Left renal pelvis (tissue), 4 donors: ENCODE measurements around the gene HMSD. TPM values are rescaled to one million over a fixed set of nuclear protein-coding genes. Genes with fewer than 3 reads are reported as not detected.

Source experiments
- DNase-seq, 4 donors: peaks; one replicate each; pipeline ENCODE4 v3.0.0-alpha.2; 2013; ENCODE audit warnings: low read depth in 4 of 4, low spot score in 3 of 4
- polyA plus RNA-seq, 4 donors: library from polyadenylated mRNA; unstranded; fragments of 120-200 nt; gene quantifications; one replicate each; pipeline ENCODE4 v1.2.1, GENCODE V29; 2013; ENCODE audit not compliant: insufficient read length in 4 of 4

The HMSD gene
- polyA plus RNA-seq, 4 donors = 1.1 to 3.2 (median 1.9) TPM

- DNase-seq = no peak
Measured at GRCh38 chr18:63986885-63987284, 37.8 kb downstream of the HMSD start.

GRCh38 chr18:63987743-63988142, 38.6 kb downstream of the HMSD start:
- DNase-seq = no peak

- no peak for DNase-seq
Measured at GRCh38 chr18:63992751-63993150, 43.6 kb downstream of the HMSD start.

- DNase-seq = peak in 2 of 4 donors; percentile 14 to 26
Measured at GRCh38 chr18:63994783-63995399, 45.8 kb downstream of the HMSD start.

GRCh38 chr18:63997041-63997440, 47.9 kb downstream of the HMSD start:
- no peak for DNase-seq

GRCh38 chr18:63997606-63998005, 48.5 kb downstream of the HMSD start:
- DNase-seq = no peak

GRCh38 chr18:63999871-64000270, 50.8 kb downstream of the HMSD start:
- no peak for DNase-seq

- no peak for DNase-seq
Measured at GRCh38 chr18:64002581-64002980, 53.5 kb downstream of the HMSD start.

GRCh38 chr18:64009305-64009704, 60.2 kb downstream of the HMSD start:
- DNase-seq = no peak

Other genes with a start within 250 kb of the HMSD start
- gene SERPINB11, start 246.3 kb upstream of the HMSD start, polyA plus RNA-seq = not detected
- under 1 TPM; 0.40 to 0.92 (median 0.59) TPM for gene SERPINB7, start 173.9 kb upstream of the HMSD start, polyA plus RNA-seq
- under 1 TPM in 2 of 4 donors, not detected in 2; 0.20 to 0.23 TPM for gene SERPINB2, start 61.6 kb upstream of the HMSD start, polyA plus RNA-seq
- under 1 TPM in 3 of 4 donors, not detected in 1; 0.11 to 0.26 (median 0.22) TPM for gene SERPINB10, start 41.3 kb upstream of the HMSD start, polyA plus RNA-seq
- 1 to 10 TPM; 3.9 to 4.1 (median 4.0) TPM for gene SERPINB8, start 20.8 kb downstream of the HMSD start, polyA plus RNA-seq
- gene LINC00305, start 199.8 kb downstream of the HMSD start, polyA plus RNA-seq = 1 to 10 TPM; 1.4 to 7.0 (median 3.8) TPM